Measurements from ENCODE around the gene AJUBA.
"Not testable (repeated sequence)": the region's sequence is repeated elsewhere in the genome, so short reads cannot be mapped to it uniquely, and the experiment has no call there.

The AJUBA gene

GRCh38 chr14:23006544-23007419 is 24.4 kb upstream of the AJUBA start:
- peak; percentile 95 for DNase-seq (ENCODE audit: extremely low read depth in 1 of 2, low read depth in 1 of 2)

DNA sequence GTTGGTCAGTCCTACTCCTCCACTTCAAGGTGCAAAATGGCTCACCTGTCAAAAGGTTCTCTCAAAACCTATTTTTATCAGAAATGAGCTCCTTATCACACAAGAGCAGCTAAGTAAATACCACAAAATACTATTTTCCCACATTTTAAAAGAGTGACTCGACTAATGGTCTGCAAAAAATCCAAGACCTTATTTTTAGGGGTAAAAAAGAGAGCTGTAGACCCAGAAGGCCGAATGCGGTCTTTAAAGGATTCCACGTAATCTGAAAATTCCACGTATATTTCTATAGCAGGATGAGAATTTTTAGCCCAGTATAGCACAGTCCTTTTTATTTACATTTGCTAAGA is 23.8 kb upstream of the AJUBA start:
- DNase-seq (ENCODE audit: extremely low read depth in 1 of 2, low read depth in 1 of 2), result no peak

- no peak for DNase-seq (ENCODE audit: extremely low read depth in 1 of 2, low read depth in 1 of 2)
These were observed 23.3 kb upstream of the AJUBA start for GRCh38 chr14:23005451-23006187.

DNA sequence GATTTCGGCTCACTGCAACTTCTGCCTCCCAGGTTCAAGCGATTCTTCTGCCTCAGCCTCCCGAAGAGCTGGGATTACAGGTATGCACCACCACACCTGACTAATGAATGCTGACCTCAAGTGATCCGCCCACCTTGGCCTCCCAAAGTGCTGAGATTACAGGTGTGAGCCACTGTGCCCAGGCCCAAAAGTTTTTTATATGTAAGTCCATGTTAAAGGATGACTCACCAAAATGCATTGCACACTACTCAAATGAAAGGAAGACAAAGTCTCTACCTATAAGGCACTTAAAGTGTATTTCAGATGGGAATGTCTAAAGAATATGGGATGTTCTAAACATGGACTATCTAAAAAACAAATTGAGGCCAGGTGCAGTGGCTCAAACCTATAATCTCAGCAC is 21.9 kb upstream of the AJUBA start:
- not testable (repeated sequence) for DNase-seq (ENCODE audit: extremely low read depth in 1 of 2, low read depth in 1 of 2)

DNA sequence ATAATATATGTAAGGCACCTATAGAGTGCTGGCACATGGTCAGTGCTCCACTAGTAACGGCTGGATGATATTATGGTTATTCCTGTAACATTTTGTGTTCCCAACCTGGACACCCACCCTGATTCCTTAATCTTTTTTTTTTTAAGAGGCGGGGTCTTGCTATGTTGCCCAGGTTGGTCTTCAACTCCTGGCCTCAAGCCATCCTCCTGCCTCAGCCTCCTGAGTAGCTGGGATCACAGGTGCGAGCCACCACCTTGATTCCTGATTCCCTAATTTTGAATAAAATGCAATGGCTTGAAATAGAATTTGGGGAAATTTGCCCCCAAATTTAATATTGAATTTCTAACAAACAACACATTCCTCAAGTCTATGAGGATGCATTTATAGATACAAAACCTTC is 20.2 kb upstream of the AJUBA start:
- DNase-seq (ENCODE audit: extremely low read depth in 1 of 2, low read depth in 1 of 2), result no peak

- DNase-seq (ENCODE audit: extremely low read depth in 1 of 2, low read depth in 1 of 2), result no peak
These were observed 18.5 kb upstream of the AJUBA start for GRCh38 chr14:23000860-23001259.

DNA sequence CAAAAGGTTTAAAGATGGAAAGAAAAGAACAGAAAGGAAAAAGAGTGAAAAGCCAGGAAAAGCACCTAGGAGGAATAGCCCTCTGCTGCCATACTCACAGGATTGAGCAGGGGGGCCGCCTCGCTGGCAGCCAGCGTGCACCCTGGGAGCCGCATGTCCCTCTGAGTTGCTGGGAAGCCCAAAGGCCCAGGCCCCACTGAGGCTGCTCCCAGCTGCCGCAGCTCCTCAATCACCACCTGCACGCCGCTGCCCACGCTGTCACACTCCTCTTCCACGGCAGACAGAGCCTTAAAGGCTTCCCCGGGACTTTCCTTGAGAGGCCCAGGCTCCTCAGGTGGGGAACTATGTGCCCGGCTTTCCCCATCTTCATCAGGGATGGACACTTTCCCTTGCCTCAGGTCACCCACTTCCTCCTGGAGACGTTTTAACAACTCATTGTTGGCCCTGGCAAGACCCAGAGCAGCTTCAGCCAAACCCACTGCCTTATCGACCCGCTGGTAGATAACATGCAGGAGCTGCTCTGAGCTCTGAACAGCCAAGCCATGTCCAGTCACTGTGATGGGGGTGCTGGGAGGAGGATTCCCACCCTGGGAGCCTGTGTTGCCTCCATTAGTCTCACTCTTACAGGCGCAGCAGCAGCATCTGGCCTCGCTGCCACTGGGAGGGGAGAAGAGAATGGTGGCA is 16.1 kb upstream of the AJUBA start:
- DNase-seq (ENCODE audit: extremely low read depth in 1 of 2, low read depth in 1 of 2), result no peak

DNA sequence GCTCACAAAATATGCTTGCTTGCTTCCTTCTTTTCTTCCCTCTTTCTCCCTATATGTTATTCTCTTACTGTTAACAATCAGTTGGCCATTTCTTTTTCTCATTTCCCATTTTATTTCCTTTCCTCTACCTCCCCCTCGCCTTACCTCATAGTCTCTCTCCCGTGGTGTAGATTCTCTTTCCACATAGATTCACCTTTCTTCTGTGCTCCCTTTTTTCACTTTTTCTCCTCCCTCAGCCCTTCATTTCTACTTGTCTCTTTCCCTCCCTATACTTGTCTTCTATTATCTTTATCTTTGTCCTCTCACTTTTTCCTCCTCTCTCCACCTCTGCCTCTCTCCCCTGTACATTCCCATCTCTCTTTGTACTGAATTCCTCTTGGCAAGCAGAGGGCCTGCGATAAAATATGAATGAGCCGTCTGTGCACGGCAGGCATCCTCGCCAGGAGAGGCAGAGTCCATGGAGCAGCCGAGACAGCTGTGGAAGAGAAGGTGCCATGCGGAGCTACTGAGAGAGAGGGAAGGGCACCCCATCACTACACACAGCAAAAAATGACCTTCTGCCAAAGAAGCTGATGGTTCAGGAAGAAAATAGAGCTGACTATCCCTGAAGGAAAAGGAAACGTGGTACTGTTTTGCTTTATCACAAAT is 15.4 kb upstream of the AJUBA start:
- DNase-seq (ENCODE audit: extremely low read depth in 1 of 2, low read depth in 1 of 2), result no peak

DNA sequence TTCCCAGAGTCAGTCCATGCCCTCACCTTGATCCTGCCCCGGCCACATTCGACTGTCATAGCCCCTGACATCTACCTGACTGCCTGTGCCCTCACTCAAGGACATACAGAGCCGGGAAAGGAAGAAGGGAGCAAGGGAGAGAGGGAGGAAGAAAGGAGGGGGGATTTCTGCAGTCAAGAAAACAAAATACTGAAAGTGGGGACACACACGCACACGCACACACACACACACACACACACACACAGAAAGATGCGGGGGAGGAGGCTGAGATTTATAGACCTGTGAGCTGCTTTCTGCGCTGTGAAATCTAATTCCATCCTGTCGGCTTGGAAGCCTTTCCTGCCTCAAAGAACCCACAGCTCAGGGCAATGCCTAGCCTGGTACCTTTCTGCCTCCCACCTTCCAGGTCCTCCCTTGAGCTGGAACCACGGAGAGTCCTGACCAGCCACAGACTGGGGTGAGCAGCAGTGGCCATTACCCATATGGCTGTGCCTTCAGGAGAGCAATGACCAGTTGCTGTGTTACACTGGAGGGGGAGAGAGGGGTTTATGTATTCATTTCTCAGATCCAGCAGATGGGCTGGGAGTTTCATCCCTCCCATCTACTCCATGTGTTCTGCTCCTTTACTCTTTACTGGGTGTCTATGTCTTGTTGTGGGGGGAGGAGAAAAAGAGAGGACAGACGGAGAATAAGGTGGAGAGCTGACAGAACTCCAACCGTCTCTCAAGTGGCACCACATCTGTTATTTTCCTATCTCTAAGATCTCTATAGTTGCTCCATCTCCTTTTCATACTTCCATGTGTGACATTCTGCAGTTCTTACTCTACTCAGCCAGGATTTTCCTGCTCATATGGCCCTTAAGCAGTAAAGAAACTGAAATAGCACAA is 14.7 kb upstream of the AJUBA start:
- DNase-seq (ENCODE audit: extremely low read depth in 1 of 2, low read depth in 1 of 2), result no peak

GRCh38 chr14:22995889-22996625 is 13.7 kb upstream of the AJUBA start:
- no peak for DNase-seq (ENCODE audit: extremely low read depth in 1 of 2, low read depth in 1 of 2)

DNA sequence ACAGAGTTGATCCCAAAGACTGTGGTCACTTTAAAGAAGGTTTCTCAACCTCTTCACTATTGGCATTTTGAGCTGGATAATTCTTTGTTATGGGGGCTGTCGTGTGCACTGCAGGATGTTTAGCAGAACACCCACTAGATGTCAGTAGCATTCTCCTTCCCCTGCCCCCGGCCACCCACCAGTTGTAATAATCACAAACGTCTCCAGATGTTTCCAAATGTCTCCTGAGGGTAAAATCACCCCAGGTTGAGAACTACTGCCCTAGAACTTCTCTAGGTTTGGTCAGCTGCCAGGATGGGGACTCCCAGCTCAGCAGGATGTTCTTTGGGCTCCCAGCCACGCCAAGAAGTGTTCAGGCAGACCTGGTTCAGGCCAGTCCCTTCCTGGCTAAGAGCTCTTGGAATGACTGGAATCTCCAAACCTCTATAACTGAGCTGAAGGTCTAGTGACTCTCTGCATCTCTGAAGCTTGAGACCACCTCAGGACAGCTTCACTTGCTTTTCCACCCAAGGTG is 12.5 kb upstream of the AJUBA start:
- DNase-seq (ENCODE audit: extremely low read depth in 1 of 2, low read depth in 1 of 2), result no peak

DNA sequence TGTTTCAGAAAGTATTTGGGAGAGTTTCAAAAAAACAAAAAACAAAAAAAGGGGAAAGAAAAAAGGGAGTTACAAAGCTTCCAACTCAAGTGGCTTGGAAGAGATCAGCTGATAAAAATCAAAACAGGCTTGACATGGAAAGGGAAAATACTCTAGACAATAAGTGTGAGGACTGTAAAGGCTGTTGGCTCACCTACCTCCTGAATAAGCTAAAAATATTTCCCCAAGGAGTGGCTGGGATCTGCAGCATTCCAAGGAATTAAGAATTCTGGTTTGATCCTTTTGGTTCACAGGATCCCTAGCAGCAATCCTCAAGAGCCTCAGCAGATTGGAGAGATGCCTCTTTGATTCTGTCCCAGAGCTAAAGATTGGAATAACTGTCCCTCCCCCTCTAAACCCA is 11.2 kb upstream of the AJUBA start:
- DNase-seq (ENCODE audit: extremely low read depth in 1 of 2, low read depth in 1 of 2), result no peak

DNA sequence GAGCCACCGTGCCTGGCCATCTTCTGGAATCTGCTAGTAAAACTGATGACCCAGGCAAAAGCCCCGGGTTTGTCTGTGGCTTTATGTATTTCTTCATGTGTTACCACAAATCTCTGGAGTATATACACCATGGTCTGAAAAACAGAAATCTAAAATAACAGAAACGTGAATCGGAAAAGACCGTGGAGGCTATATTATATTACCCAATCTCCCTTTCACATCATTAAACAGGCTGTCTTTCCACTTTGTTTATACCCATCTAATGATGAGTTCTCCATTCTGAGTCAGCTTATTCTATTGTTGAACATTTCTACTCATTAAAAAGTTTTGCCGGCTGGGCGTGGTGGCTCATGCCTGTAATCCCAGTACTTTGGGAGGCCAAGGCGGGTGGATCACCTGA is 9.5 kb upstream of the AJUBA start:
- DNase-seq (ENCODE audit: extremely low read depth in 1 of 2, low read depth in 1 of 2), result no peak

DNA sequence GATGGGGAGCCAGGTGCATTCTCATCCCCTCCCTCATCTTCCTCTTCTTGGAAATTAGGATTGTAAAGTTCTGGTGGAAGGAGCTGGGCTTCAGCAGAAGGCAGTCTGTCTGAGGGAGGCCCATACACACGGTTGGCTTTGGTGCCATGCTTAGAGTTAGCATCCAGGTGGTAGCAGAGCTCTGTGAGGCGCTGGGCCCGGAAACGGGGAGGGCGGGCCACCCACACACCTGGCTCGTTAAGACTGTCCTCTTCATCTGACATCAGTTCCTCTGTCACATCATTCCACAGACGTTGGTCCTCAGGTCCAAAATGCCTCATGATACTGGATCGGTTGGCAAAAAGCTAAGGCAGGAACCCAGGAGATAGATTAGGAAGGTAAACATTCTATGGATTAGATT is 4.9 kb upstream of the AJUBA start:
- DNase-seq (ENCODE audit: extremely low read depth in 1 of 2, low read depth in 1 of 2), result no peak

DNA sequence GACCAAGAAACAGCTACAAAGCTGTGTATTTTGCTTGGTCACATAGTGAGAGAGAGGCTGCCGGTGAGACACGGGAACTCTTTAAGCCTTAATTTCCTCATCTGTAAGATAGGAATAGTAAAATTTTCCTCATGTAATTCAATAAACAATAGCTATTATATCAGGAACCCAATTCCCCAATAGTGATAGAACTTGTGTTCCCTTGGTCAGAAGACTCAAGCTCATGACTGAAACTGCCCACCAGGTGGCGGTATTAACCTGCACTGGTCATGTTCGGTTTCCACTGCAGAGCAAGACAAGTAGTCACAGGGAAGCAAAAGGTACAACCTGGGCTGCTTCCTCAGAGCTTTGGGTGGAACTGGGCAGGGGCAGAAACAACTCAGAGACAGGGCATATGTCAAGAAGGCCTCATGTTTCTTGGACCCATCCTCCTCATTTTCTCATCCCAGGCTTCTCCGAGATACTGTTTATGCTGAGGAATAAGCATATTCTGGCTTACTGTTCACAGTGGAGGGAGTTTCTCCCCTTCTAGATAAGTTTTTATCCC is 4.2 kb upstream of the AJUBA start:
- DNase-seq (ENCODE audit: extremely low read depth in 1 of 2, low read depth in 1 of 2), result peak; percentile 54 to 78

DNA sequence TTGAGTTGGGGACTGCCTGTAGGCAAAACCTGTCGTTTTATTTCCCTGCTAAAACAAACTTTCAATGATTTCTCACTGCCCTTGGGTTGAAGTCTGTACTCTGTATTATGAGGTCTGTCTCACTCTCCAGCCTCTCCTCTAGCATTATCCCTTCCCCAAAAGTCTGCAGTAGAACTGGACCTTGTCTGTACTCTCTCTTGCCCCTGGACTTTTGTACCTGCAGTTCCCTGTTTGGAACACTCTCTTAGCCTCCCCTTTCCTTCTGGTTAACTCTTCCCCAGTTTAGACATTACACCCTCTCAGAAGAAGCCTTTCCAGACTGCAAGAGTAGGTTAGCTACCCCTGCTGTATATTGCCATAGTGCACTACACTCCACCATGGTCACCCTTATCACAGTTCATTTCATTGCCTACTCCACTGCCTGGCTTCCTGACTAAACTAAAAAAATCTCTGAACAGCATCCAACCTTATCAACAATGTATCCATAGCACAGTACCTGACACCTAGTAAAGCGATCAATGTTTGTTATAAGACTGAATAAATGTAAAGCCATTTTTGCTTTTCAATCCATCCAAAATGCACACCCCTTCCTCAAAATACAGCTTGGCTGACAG is 3.6 kb upstream of the AJUBA start:
- no peak for DNase-seq (ENCODE audit: extremely low read depth in 1 of 2, low read depth in 1 of 2)

GRCh38 chr14:22984959-22985658 is 2.8 kb upstream of the AJUBA start:
- DNase-seq (ENCODE audit: extremely low read depth in 1 of 2, low read depth in 1 of 2), result no peak

DNA sequence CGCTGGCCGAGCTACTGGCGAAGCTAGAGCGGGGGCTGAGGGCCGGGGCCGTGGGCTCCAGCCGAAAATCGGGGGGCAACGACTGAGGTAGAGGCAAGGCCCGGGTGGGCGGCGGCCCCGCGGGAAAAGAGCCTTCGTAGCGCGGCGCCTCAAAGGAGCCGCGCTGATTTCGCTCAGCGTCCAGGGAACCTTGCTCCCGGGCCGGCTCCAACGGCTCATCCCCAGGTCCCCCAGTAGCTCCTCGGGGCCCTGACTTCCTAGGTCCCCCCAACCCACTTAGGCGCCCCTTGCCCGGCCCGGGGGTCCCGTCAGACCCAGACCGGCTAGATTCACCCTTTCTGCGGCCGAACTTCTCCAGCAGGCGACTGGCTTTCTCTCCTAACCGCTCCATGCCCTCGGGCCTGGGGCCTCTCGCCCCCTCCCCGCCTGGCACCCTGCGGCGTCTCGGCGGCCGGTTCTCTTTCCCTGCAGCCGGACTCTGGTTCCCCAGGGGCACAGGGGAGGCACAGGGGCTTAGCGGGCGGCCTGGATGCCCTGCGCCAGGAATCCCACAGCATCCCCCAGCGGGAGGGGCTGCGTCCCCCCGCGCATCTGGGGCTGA is 375 bp downstream of the AJUBA start:
- no peak for DNase-seq (ENCODE audit: extremely low read depth in 1 of 2, low read depth in 1 of 2)

Measured in stimulated activated CD8-positive, alpha-beta memory T cell treated with anti-CD3 and anti-CD28 coated beads, Interleukin-7, amount 100 ng/mL, for 48 hours (primary cell).